K562 (cell line): ENCODE results near the gene RNF126. TPM values are rescaled to one million over a fixed set of nuclear protein-coding genes. Genes with fewer than 3 reads are reported as not detected.
A peak's percentile ranks its signal among the peaks of the same experiment; 100 is the strongest.

Source experiments
- E2F6 ChIP-seq, 2 experiments: IDR thresholded peaks; 2 replicates each; pipeline ENCODE4 v1.6.1; 2011; ENCODE audit warnings: borderline replicate concordance in 1 of 2, control low read depth in 1 of 2, low read depth in 1 of 2, low read length in 1 of 2, mild to moderate bottlenecking in 1 of 2, mixed read lengths in 1 of 2, moderate library complexity in 1 of 2; ENCODE audit not compliant: insufficient read depth in 1 of 2, insufficient read length in 1 of 2, poor library complexity in 1 of 2, severe bottlenecking in 1 of 2; ENCODE audit errors: extremely low read depth in 1 of 2
- ILF3 ChIP-seq: fragments of 450-650 bp; IDR thresholded peaks from 2 replicates; pipeline ENCODE4 v1.6.1; 2018; ENCODE audit warnings: antibody characterized with exemption, mild to moderate bottlenecking, moderate library complexity, borderline replicate concordance
- KAT8 ChIP-seq: fragments of 450-650 bp; IDR thresholded peaks from 2 replicates; pipeline ENCODE4 v1.6.1; 2016; ENCODE audit warnings: low read depth, mild to moderate bottlenecking
- NCOA6 ChIP-seq: fragments of 450-650 bp; IDR thresholded peaks from 2 replicates; pipeline ENCODE4 v1.6.1; 2017; ENCODE audit warnings: mild to moderate bottlenecking
- NR3C1 ChIP-seq: sonication (generic); formaldehyde crosslinking; IDR thresholded peaks from 2 replicates; pipeline ENCODE4 v1.8.1; 2022; ENCODE audit warnings: missing genetic modification reagents
- NR4A1 ChIP-seq, 2 experiments: fragments of 250-450 bp in 1 of 2; fragments of 450-650 bp in 1 of 2; sonication (Bioruptor Pico) in 1 of 2; IDR thresholded peaks; 2 replicates each; pipeline versions ENCODE4 v1.4.0 to v1.6.1; 2016 to 2020; ENCODE audit warnings: mild to moderate bottlenecking in 2 of 2, missing compliant biosample characterization in 1 of 2, missing genetic modification characterization in 1 of 2, moderate library complexity in 1 of 2
- PHF21A ChIP-seq: fragments of 450-650 bp; IDR thresholded peaks from 2 replicates; pipeline ENCODE4 v1.6.1; 2017; ENCODE audit warnings: low read depth, borderline replicate concordance
- SIN3B ChIP-seq: fragments of 450-650 bp; IDR thresholded peaks from 2 replicates; pipeline ENCODE4 v1.6.1; 2017; ENCODE audit warnings: low read depth, mild to moderate bottlenecking, moderate library complexity
- THAP12 ChIP-seq: fragments of 250-450 bp; sonication (Bioruptor Pico); IDR thresholded peaks from 2 replicates; pipeline ENCODE4 v1.9.0; 2021; ENCODE audit warnings: mild to moderate bottlenecking, inconsistent platforms
- ZNF217 ChIP-seq: sonication (generic); formaldehyde crosslinking; IDR thresholded peaks from 2 replicates; pipeline ENCODE4 v1.8.0; 2022; ENCODE audit warnings: mild to moderate bottlenecking, missing genetic modification reagents
- ZNF311 ChIP-seq: fragments of 250-450 bp; sonication (Bioruptor Pico); IDR thresholded peaks from 2 replicates; pipeline ENCODE4 v1.4.0; 2020; ENCODE audit warnings: mild to moderate bottlenecking, moderate library complexity
- ZNF518B ChIP-seq: fragments of 250-450 bp; sonication (Bioruptor Pico); IDR thresholded peaks from 2 replicates; pipeline ENCODE4 v1.5.0; 2021; ENCODE audit warnings: mild to moderate bottlenecking, moderate library complexity
- polyA plus RNA-seq, 8 experiments: library from polyadenylated mRNA; depleted of rRNA in 4 of 8; stranded (reverse) in 5 of 8; unstranded in 3 of 8; fragments of >200 nt; fragmentation: Nextera tagmentation in 2 of 8; fragmentation: Illumina TruSeq in 1 of 8; extraction: Ambion mirVana in 2 of 8; extraction: Trizol in 1 of 8; gene quantifications; 2 replicates each; pipeline versions ENCODE4 v1.2.1 to v1.2.3, GENCODE V29; 2011 to 2014; ENCODE audit warnings: inconsistent platforms in 1 of 8, missing spikeins in 1 of 8
- total RNA-seq, 7 experiments: library from RNA; depleted of rRNA in 6 of 7; stranded (reverse); fragments of >200 nt in 6 of 7; fragmentation: Illumina TruSeq in 2 of 7; extraction: Trizol in 2 of 7; gene quantifications; 2 replicates each; pipeline versions ENCODE4 v1.2.1 to v1.2.3, GENCODE V29; 2011 to 2021; ENCODE audit warnings: low replicate concordance in 1 of 7
- TF ChIP-seq, protein P1 (sequence below): sonication (generic); formaldehyde crosslinking; IDR thresholded peaks from 2 replicates; pipeline ENCODE4 v1.8.1; 2022; ENCODE audit warnings: missing genetic modification reagents
- TF ChIP-seq, protein P2 (sequence below): sonication (generic); formaldehyde crosslinking; IDR thresholded peaks from 2 replicates; pipeline ENCODE4 v1.8.1; 2023; ENCODE audit warnings: mild to moderate bottlenecking, missing genetic modification reagents
- TF ChIP-seq, protein P3 (sequence below): sonication (generic); formaldehyde crosslinking; IDR thresholded peaks from 2 replicates; pipeline ENCODE4 v1.8.0; 2022; ENCODE audit warnings: missing genetic modification reagents, mild to moderate bottlenecking, moderate library complexity, borderline replicate concordance

The RNF126 gene
- total and polyA plus RNA-seq, 9 of the 15 experiments (the other 6 are each of a cell fraction or from before 2014, with no cell fraction given): 0.27 to 101 (median 12.3) TPM

DNA sequence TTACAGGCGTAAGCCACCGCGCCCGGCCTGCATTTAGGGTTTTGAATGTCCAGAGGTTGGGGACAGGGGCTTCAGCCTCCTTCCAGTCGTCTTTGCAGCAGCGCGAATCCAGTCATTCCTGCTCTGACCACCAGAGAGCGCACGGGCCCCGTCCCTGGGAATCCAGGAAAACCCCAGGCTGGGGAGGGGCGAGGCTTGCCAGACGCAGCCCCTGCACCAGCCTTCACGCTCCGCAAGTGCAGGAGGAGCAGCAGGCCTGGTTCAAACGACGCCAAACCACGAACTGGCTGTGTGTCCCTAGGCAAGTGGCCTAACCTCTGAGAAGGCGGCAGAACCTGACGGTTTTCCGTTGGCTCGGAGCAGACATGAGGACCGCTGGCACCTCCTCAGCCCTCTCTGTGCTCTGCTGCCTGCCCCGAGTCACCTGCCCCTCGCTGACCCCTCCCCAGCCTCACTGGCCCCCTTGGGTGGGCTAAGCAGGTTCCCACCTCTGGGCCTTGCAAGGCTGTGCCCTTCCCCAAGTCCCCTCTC is 2.0 kb upstream of the RNF126 start (continued):
- TF ChIP-seq, protein P1, sequence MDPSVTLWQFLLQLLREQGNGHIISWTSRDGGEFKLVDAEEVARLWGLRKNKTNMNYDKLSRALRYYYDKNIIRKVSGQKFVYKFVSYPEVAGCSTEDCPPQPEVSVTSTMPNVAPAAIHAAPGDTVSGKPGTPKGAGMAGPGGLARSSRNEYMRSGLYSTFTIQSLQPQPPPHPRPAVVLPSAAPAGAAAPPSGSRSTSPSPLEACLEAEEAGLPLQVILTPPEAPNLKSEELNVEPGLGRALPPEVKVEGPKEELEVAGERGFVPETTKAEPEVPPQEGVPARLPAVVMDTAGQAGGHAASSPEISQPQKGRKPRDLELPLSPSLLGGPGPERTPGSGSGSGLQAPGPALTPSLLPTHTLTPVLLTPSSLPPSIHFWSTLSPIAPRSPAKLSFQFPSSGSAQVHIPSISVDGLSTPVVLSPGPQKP (CRISPR knock-in tag): no peak
- TF ChIP-seq ILF3 (no peak), THAP12 (CRISPR knock-in tag) (no peak), SIN3B (0 out of 2 replicates have a peak, but pooled peaks have one; percentile 15), NCOA6 (no peak), ZNF217 (CRISPR knock-in tag) (no peak), E2F6 (IDR thresholded peaks at IDR 0.05; ENCODE audit: borderline replicate concordance in 1 of 2, extremely low read depth in 1 of 2, insufficient read depth in 1 of 2, insufficient read length in 1 of 2, low read depth in 1 of 2, low read length in 1 of 2, poor library complexity in 1 of 2, severe bottlenecking in 1 of 2) (peak; percentile 57 to 59), NR4A1 (CRISPR knock-in tag; IDR thresholded peaks at IDR 0.05) (no peak), NR4A1 (tag; IDR thresholded peaks at IDR 0.05) (no peak), PHF21A (no peak), NR3C1 (CRISPR knock-in tag) (no peak), KAT8 (no peak), ZNF311 (CRISPR knock-in tag) (no peak), ZNF518B (CRISPR knock-in tag) (no peak)
- TF ChIP-seq, protein P2, sequence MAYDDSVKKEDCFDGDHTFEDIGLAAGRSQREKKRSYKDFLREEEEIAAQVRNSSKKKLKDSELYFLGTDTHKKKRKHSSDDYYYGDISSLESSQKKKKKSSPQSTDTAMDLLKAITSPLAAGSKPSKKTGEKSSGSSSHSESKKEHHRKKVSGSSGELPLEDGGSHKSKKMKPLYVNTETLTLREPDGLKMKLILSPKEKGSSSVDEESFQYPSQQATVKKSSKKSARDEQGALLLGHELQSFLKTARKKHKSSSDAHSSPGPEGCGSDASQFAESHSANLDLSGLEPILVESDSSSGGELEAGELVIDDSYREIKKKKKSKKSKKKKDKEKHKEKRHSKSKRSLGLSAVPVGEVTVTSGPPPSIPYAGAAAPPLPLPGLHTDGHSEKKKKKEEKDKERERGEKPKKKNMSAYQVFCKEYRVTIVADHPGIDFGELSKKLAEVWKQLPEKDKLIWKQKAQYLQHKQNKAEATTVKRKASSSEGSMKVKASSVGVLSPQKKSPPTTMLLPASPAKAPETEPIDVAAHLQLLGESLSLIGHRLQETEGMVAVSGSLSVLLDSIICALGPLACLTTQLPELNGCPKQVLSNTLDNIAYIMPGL (CRISPR knock-in tag): no peak
- TF ChIP-seq, protein P3, sequence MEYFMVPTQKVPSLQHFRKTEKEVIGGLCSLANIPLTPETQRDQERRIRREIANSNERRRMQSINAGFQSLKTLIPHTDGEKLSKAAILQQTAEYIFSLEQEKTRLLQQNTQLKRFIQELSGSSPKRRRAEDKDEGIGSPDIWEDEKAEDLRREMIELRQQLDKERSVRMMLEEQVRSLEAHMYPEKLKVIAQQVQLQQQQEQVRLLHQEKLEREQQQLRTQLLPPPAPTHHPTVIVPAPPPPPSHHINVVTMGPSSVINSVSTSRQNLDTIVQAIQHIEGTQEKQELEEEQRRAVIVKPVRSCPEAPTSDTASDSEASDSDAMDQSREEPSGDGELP (CRISPR knock-in tag): peak; percentile 45; the same call in 1 of the 2 replicates
